ENCODE results near the gene TMEM114. TPM values are rescaled to one million over a fixed set of nuclear protein-coding genes. Genes with fewer than 3 reads are reported as not detected.

Gene TMEM114
- total RNA-seq, 1 donor from 2014 or later, result not detected

GRCh38 chr16:8625491-8626087 lies 35.3 kb upstream of the TMEM114 start:
- peaks cover 28% of the 10 kb centered on the region for H3K36me3 Mint-ChIP-seq (ENCODE audit: low read depth)
- no peak for DNase-seq (ENCODE audit: low spot score)
- no peak overlapping the region for H3K27ac Mint-ChIP-seq (ENCODE audit: unreplicated experiment)
- no peak for TF ChIP-seq CTCF (IDR thresholded peaks at IDR 0.05)
- H3K4me3 Mint-ChIP-seq (ENCODE audit: unreplicated experiment), result no peak overlapping the region
- H3K4me1 Mint-ChIP-seq (ENCODE audit: low read depth), result peaks cover 14% of the 10 kb centered on the region
- no peaks in the 10 kb centered on the region for H3K9me3 Mint-ChIP-seq (ENCODE audit: low read depth)
- H3K27me3 Mint-ChIP-seq (ENCODE audit: low read depth), result no peaks in the 10 kb centered on the region

- peaks cover 19% of the 10 kb centered on the region for H3K36me3 Mint-ChIP-seq (ENCODE audit: low read depth)
- H3K4me3 Mint-ChIP-seq (ENCODE audit: unreplicated experiment), result no peak overlapping the region
- H3K27ac Mint-ChIP-seq (ENCODE audit: unreplicated experiment), result no peak overlapping the region
- no peaks in the 10 kb centered on the region for H3K9me3 Mint-ChIP-seq (ENCODE audit: low read depth)
- DNase-seq (ENCODE audit: low spot score), result no peak
- TF ChIP-seq CTCF (IDR thresholded peaks at IDR 0.05), result no peak
- peaks cover 14% of the 10 kb centered on the region for H3K4me1 Mint-ChIP-seq (ENCODE audit: low read depth)
- H3K27me3 Mint-ChIP-seq (ENCODE audit: low read depth), result peaks cover 6% of the 10 kb centered on the region
These were observed 33.3 kb upstream of the TMEM114 start for GRCh38 chr16:8623634-8624033.

GRCh38 chr16:8622315-8622656 lies 32.0 kb upstream of the TMEM114 start:
- Mint-ChIP-seq H3K9me3 (ENCODE audit: low read depth) (no peaks in the 10 kb centered on the region), H3K4me1 (ENCODE audit: low read depth) (peaks cover 14% of the 10 kb centered on the region), H3K27me3 (ENCODE audit: low read depth) (peaks cover 16% of the 10 kb centered on the region), H3K36me3 (ENCODE audit: low read depth) (peaks cover 12% of the 10 kb centered on the region), H3K4me3 (ENCODE audit: unreplicated experiment) (peak overlapping the region; percentile 97), H3K27ac (ENCODE audit: unreplicated experiment) (peak overlapping the region; percentile 98)
- no peak for DNase-seq (ENCODE audit: low spot score)
- TF ChIP-seq CTCF (IDR thresholded peaks at IDR 0.05), result no peak

GRCh38 chr16:8621572-8622314 lies 31.4 kb upstream of the TMEM114 start, which contains the start of gene METTL22:
METTL22 (plus strand) TSS chr16:8621698; CDS start chr16:8625666, 3,968 bp downstream.
- H3K9me3 Mint-ChIP-seq (ENCODE audit: low read depth), result no peaks in the 10 kb centered on the region
- H3K36me3 Mint-ChIP-seq (ENCODE audit: low read depth), result peaks cover 7% of the 10 kb centered on the region
- peak; percentile 2 for TF ChIP-seq CTCF (IDR thresholded peaks at IDR 0.05)
- peaks cover 18% of the 10 kb centered on the region for H3K27me3 Mint-ChIP-seq (ENCODE audit: low read depth)
- DNase-seq (ENCODE audit: low spot score), result no peak
- peak within 1 kb of the TSS; percentile 97 for H3K4me3 Mint-ChIP-seq (ENCODE audit: unreplicated experiment)
- peaks cover 14% of the 10 kb centered on the region for H3K4me1 Mint-ChIP-seq (ENCODE audit: low read depth)
- H3K27ac Mint-ChIP-seq (ENCODE audit: unreplicated experiment), result peak within 1 kb of the TSS; percentile 98

- Mint-ChIP-seq H3K27me3 (ENCODE audit: low read depth) (peaks cover 21% of the 10 kb centered on the region), H3K27ac (ENCODE audit: unreplicated experiment) (peak overlapping the region; percentile 98), H3K4me1 (ENCODE audit: low read depth) (peaks cover 14% of the 10 kb centered on the region), H3K4me3 (ENCODE audit: unreplicated experiment) (peak overlapping the region; percentile 97), H3K9me3 (ENCODE audit: low read depth) (no peaks in the 10 kb centered on the region), H3K36me3 (ENCODE audit: low read depth) (peaks cover 7% of the 10 kb centered on the region)
- no peak for TF ChIP-seq CTCF (IDR thresholded peaks at IDR 0.05)
- DNase-seq (ENCODE audit: low spot score), result no peak
These were observed 30.9 kb upstream of the TMEM114 start for GRCh38 chr16:8621222-8621571.

Measured in chondrocyte (in vitro differentiated cells).